Transverse colon (tissue), 4 donors: Measurements from ENCODE around the gene PCBD2. TPM values are rescaled to one million over a fixed set of nuclear protein-coding genes. Genes with fewer than 3 reads are reported as not detected.

Experiments used
- DNase-seq: peaks from one replicate; pipeline ENCODE4 v3.0.0-alpha.2; 2019
- H3K27ac ChIP-seq, 4 donors: fragments of 200-600 bp; sonication (generic); 2 replicates each; pipeline ENCODE4 v1.5.1; 2016 to 2018; ENCODE audit warnings: inconsistent platforms in 4 of 4
- H3K27me3 ChIP-seq: fragments of 200-600 bp; sonication (generic); 2 replicates; pipeline ENCODE4 v1.5.1; 2017; ENCODE audit warnings: inconsistent platforms
- H3K36me3 ChIP-seq, 4 donors: fragments of 200-600 bp; sonication (generic); 2 replicates each; pipeline ENCODE4 v1.5.1; 2017 to 2019; ENCODE audit warnings: inconsistent platforms in 4 of 4
- H3K4me1 ChIP-seq, 4 donors: fragments of 200-600 bp; sonication (generic); 2 replicates each; pipeline ENCODE4 v1.5.1; 2017 to 2020; ENCODE audit warnings: inconsistent platforms in 4 of 4
- H3K4me3 ChIP-seq, 4 donors: fragments of 200-600 bp; sonication (generic); 1 replicate in 1 of 4; 2 replicates in 3 of 4; pipeline versions ENCODE4 v1.5.1 to v1.6.1; 2017 to 2019; ENCODE audit warnings: inconsistent platforms in 4 of 4
- H3K9me3 ChIP-seq, 2 donors: fragments of 200-600 bp; sonication (generic); 2 replicates each; pipeline ENCODE4 v1.5.1; 2017 to 2019; ENCODE audit warnings: inconsistent platforms in 2 of 2
- EP300 ChIP-seq: sonication (generic); formaldehyde crosslinking; IDR thresholded peaks from one replicate; pipeline ENCODE4 v1.6.1; 2017; ENCODE audit warnings: antibody characterized with exemption, low read depth
- POLR2A ChIP-seq: fragments of 450-650 bp; IDR thresholded peaks from one replicate; pipeline ENCODE4 v1.6.1; 2016; ENCODE audit warnings: antibody characterized with exemption, mild to moderate bottlenecking, moderate library complexity
- POLR2AphosphoS5 ChIP-seq, 3 donors: sonication (generic); formaldehyde crosslinking; IDR thresholded peaks; one replicate each; pipeline ENCODE4 v1.6.1; 2016; ENCODE audit warnings: antibody characterized with exemption in 3 of 3
- WGBS, 2 donors: methylation state at CpG; one replicate each; pipeline ENCODE4 v1.1.5; 2018; ENCODE audit warnings: low coverage in 1 of 2; 5-methylcytosine and 5-hydroxymethylcytosine counted together
- in situ Hi-C, 4 donors: fragments of 200-750 bp; cut with MboI; loops; one replicate each; pipeline versions ENCODE4 v1.15.0 to v1.15.1; 2017; ENCODE audit warnings: low sequenced_read_pairs in 3 of 4, low pct_ligation_motif_present in 1 of 4, low pct_unique_long_range_greater_than_20kb in 1 of 4
- intact Hi-C: fragments of 100-400 bp; cut with DNase I; formaldehyde crosslinking; loops from one replicate; pipeline ENCODE4 v1.15.1; 2023; ENCODE audit warnings: low total_unique reads
- small RNA-seq, 4 donors: library from RNA; depleted of rRNA; stranded (forward); fragments of <200 nt; gene quantifications; one replicate each; pipeline ENCODE3, GENCODE V24; 2016
- total RNA-seq, 4 donors: library from RNA; depleted of rRNA; stranded (reverse); fragments of >200 nt; gene quantifications; one replicate each; pipeline ENCODE4 v1.1.0, GENCODE V29; 2016
- TF ChIP-seq, protein P1 (sequence below), 5 experiments: fragments of 200-600 bp in 3 of 5; fragments of 450-650 bp in 2 of 5; sonication (generic) in 3 of 5; IDR thresholded peaks; 1 replicate in 2 of 5; 2 replicates in 3 of 5; pipeline ENCODE4 v1.5.1; 2016 to 2017; ENCODE audit warnings: antibody characterized with exemption in 5 of 5, inconsistent platforms in 3 of 5, mild to moderate bottlenecking in 2 of 5, moderate library complexity in 1 of 5

The PCBD2 gene
- total RNA-seq, 4 donors from 2014 or later = 6.4 to 28.9 (median 11.6) TPM

DNA sequence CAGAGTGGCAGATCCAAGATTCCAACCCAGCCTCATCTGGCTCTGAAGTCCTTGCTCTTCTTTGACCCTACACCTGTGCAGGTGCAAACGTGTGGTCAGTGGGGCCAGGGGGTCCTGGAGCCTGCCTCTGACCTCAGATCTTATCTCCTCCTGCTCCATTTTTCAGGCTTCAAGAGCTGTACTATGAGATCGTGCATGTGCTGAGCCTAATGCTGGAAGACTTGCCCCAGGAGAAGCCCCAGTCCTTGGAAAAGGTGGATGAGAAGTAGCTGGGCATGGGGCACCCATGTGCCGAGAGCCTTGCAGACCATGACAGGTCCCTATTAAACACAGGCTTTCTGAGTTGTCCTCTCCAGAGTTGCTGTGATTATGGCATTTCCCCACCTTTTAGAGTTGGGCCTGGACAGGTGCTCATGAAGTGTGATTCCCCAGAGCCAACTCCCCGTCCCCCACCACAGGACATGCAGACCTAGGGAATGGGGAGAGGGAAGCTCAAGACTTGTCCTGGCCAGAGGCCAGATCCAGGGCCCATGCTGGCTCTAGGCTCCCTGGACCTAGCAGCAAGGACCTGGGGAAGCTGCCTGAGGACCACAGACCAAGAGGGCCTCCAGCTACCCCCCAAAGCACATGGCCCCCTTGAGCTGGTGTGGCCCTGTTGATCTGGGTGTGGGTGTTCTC lies 106.6 kb downstream of the PCBD2 start:
- no peaks in the 10 kb centered on the region for H3K9me3 ChIP-seq
- H3K36me3 ChIP-seq = no peaks in the 10 kb centered on the region
- no peak overlapping the region for H3K4me3 ChIP-seq
- WGBS, 2 donors = 89% methylated on average over 4 of the region's 4 CpGs; no CpG with 5 or more reads in 1 of the 2 donors
- TF ChIP-seq POLR2A (no peak), EP300 (no peak), POLR2AphosphoS5 (IDR thresholded peaks at IDR 0.05) (no peak)
- TF ChIP-seq, protein P1, sequence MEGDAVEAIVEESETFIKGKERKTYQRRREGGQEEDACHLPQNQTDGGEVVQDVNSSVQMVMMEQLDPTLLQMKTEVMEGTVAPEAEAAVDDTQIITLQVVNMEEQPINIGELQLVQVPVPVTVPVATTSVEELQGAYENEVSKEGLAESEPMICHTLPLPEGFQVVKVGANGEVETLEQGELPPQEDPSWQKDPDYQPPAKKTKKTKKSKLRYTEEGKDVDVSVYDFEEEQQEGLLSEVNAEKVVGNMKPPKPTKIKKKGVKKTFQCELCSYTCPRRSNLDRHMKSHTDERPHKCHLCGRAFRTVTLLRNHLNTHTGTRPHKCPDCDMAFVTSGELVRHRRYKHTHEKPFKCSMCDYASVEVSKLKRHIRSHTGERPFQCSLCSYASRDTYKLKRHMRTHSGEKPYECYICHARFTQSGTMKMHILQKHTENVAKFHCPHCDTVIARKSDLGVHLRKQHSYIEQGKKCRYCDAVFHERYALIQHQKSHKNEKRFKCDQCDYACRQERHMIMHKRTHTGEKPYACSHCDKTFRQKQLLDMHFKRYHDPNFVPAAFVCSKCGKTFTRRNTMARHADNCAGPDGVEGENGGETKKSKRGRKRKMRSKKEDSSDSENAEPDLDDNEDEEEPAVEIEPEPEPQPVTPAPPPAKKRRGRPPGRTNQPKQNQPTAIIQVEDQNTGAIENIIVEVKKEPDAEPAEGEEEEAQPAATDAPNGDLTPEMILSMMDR (IDR thresholded peaks at IDR 0.05) = no peak
- no peaks in the 10 kb centered on the region for H3K27me3 ChIP-seq
- H3K27ac ChIP-seq = no peak overlapping the region
- DNase-seq = no peak
- intact Hi-C loops (no loop called here), in situ Hi-C loops (no loop called here)
- H3K4me1 ChIP-seq = peaks cover 0 to 7% (median 3%) of the 10 kb centered on the region in 4 donors

DNA sequence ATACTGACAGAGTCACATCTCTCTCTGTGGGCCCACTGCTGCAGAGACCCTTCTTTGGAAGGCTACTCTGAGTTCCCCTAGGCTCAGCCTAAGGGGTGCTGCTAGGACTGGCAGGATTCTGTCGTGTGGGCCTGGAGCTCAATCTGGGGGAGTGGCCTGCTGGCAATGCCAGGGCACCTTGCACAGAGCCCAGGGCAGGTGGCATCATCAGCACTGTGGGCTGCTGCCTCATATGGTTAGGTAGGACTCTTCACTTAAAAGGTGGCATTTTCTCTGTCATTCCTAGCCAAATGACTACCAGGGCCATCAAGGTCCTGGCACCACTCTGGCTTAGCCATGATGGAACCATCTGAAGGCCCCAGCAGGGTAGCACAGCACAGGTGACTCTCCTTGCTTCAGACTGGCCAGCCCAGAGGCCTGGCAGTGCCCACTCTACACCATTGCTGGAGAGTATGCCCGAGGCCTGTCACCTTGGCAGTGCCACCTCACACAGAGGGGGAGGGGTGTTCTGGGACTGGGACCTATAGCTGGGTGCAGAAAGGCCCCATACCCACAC lies 107.2 kb downstream of the PCBD2 start:
- no peaks in the 10 kb centered on the region for H3K9me3 ChIP-seq
- TF ChIP-seq, protein P1 (IDR thresholded peaks at IDR 0.05) = no peak
- TF ChIP-seq POLR2AphosphoS5 (IDR thresholded peaks at IDR 0.05) (no peak), EP300 (no peak), POLR2A (no peak)
- H3K4me3 ChIP-seq = no peak overlapping the region
- H3K4me1 ChIP-seq = peaks cover 0 to 7% (median 3%) of the 10 kb centered on the region in 4 donors
- no peaks in the 10 kb centered on the region for H3K36me3 ChIP-seq
- WGBS, 2 donors = 94% methylated on average over 2 of the region's 2 CpGs; no CpG with 5 or more reads in 1 of the 2 donors
- H3K27ac ChIP-seq = no peak overlapping the region
- no peak for DNase-seq
- in situ Hi-C loops (no loop called here), intact Hi-C loops (no loop called here)
- no peaks in the 10 kb centered on the region for H3K27me3 ChIP-seq

Small RNA genes within 50 kb of the gene (small RNA-seq; reads per million reads assigned to genes)
- gene MIR4461 (0 reads per million in 4 donors), gene MTND3P25 (0 reads per million in 4 donors), gene MTND4LP30 (0 reads per million in 4 donors)

Other genes with a start within 250 kb of the PCBD2 start
- gene CAMLG, start 166.6 kb upstream of the PCBD2 start, total RNA-seq = 10 to 100 TPM; 12.7 to 31.0 (median 24.2) TPM
- 10 to 100 TPM; 28.5 to 73.3 (median 46.1) TPM for gene DDX46, start 146.4 kb upstream of the PCBD2 start, total RNA-seq
- gene C5orf24, start 59.2 kb upstream of the PCBD2 start, total RNA-seq = 10 to 100 TPM; 22.8 to 41.9 (median 34.9) TPM
- gene TXNDC15, start 30.8 kb upstream of the PCBD2 start, total RNA-seq = 10 to 100 TPM; 26.3 to 81.9 (median 45.6) TPM
- 1 to 10 TPM in 2 of 4 donors, under 1 TPM in 1, not detected in 1; 0.32 to 4.1 (median 1.1) TPM for gene CATSPER3, start 62.8 kb downstream of the PCBD2 start, total RNA-seq
- 10 to 100 TPM in 1 of 4 donors, 1 to 10 TPM in 3; 3.7 to 13.9 (median 8.4) TPM for gene PITX1, start 129.1 kb downstream of the PCBD2 start, total RNA-seq